Measurements from ENCODE around the gene GTF2A1.

DNA sequence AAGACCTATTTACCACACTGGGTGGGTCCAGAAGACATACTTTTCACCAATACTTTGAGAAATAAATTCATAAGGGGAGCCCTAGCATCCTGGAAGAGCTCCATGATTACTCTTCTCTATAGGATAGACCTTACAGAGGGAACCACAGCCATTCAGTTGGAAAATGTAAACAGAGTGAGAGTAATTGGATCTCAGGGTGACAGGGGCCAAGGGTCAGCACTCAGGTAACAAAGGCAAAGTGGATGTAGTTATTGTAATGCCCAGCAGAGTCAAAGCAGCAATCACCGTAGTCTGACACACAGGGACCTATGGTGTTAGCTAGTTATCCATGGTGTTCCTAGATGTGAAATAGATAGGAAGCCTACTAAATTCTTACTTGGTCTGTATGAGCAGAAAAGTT is 10.8 kb upstream of the GTF2A1 start:
- no peak for TF ChIP-seq EZH2 (IDR thresholded peaks at IDR 0.05; ENCODE audit: insufficient read depth, poor library complexity, severe bottlenecking)
- TF ChIP-seq EZH2phosphoT487 (IDR thresholded peaks at IDR 0.05; ENCODE audit: insufficient read depth, low read depth): no peak
